ENCODE results near the gene BCL2L2.
"Not testable (repeated sequence)": the region's sequence is repeated elsewhere in the genome, so short reads cannot be mapped to it uniquely, and the experiment has no call there.

The BCL2L2 gene

GRCh38 chr14:23324993-23325392, 18.4 kb downstream of the BCL2L2 start:
- no peak for DNase-seq

GRCh38 chr14:23325746-23326145, 19.1 kb downstream of the BCL2L2 start:
- DNase-seq, result not testable (repeated sequence)

DNA sequence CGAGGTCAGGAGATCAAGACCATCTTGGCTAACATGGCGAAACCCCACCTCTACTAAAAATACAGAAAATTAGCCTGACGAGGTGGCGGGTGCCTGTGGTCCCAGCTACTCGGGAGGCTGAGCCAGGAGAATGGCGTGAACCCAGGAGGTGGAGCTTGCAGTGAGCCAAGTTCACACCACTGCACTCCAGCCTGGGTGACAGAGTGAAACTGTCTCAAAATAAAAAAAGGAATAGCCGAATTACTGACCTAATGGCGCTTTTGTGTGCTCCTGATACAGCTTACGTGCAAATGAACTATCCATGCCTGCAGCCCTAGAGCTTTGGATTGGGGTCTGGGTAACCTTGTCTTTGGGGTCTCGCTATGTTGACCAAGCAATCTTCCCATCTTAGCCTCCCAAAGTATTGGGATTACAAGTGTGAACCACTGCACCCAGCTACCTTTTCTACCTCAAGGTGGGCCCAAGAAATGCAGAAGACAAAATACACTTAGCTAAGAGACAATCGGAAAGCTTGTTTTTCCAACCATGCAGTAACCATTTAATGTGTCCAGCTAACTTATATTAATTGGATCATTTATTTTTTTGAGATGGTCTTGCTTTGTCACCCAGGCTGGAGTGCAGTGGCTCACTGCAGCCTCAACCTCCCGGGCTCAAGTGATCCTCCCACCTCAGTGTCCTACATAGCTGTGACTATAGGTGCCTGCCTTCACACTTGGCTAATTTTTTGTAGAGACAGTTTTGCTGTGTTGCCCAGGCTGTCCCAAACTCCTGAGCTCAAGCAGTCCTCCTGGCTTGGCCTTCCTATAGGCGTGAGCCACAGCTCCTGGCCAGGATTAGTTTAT, 20.1 kb downstream of the BCL2L2 start:
- no peak for DNase-seq

DNA sequence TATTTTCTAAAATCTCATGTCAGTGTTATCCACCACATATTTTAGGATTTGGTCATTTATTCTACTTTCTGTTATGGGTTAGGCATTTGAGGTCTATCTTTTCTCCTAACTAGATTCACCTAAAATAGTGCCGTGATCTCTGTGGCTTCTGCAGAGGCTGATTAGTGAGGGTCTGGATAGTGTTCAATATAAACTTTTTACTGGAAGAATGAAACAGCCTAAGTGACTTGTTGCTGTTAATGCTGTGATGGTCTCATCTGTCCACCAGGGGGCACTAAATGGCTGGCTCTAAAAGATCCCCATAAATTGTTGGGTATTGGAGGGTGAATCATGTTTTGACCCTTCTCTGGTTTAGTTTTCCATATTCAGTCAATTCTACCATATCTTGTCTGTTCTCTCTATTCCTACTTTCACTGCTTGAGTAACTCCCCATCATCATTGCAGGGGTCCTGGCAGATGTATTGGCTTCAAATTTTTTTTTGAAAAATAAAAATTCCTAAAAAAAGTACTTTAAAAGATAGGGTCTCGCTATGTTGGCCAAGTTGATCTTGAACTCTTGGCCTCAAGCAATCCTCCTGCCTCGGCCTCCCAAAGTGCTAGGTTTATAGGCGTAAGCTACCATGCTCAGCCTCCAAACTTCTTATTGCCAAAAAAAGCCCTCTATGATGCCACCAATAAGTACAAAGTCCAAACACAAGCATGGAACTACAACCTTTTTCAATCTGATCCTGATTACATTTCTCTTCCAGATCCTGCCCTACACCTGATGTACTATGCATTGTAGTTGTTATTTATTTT, 21.5 kb downstream of the BCL2L2 start:
- DNase-seq, result peak; percentile 71

DNA sequence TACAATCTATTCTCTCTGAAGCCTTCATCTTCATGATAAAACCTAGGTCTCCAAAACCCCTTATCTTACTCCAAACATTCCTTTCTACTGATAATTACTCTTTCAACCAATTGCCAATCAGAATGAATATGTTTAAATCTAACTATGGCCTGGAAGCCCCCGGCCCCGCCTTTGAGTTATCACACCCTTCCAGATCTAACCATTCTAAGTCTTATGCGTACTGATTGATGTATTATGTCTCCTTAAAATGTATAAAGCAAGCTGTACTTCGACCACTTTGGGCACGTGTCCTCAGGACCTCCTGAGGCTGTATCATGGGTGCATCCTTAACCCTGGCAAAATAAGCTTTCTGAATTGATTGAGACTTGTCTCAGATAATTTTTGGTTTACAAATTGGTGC, 29.0 kb downstream of the BCL2L2 start:
- no peak for DNase-seq

- DNase-seq, result no peak
Measured at GRCh38 chr14:23339506-23340268, 33.1 kb downstream of the BCL2L2 start.

- no peak for DNase-seq
Measured at GRCh38 chr14:23344481-23344880, 37.8 kb downstream of the BCL2L2 start.

GRCh38 chr14:23345987-23346692, 39.5 kb downstream of the BCL2L2 start:
- no peak for DNase-seq

DNA sequence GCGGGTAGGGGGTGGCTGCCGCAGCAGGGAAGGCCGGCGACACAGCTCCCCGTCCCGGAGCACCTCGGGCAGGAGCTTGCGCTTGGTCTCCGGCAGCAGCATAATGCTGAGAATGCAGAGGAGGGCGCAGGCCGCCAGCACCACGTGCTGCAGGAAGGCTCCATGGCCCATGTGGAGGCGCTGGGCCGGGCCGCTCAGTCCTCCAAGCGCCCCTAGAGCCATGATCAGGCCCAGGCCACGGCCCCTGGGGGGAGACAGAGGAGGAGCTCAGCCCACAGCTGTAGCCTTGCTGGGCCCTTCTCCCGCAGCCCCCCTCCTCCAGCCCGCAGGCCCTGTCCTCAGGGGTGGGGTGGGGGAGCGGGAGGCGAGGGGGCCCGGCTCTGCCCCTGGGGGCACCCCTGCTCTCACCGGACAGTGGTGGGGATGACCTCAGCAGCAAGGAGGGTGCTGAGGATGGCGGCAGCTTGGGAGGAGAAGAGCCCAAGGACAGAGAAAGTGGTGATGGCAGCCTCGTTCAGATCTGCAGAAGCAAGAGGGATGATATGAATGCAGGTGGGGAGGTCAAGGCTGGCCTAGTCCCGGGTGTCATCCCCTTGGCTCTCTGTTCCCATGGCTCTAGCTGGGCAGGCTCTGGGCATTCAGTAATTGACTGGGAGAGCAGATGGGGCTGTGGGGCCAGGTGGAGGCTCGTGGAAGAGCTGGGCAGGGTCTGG, 40.2 kb downstream of the BCL2L2 start:
- no peak for DNase-seq

- no peak for DNase-seq
Measured at GRCh38 chr14:23347406-23348296, 41.0 kb downstream of the BCL2L2 start.

- DNase-seq, result no peak
Measured at GRCh38 chr14:23348297-23348655, 41.6 kb downstream of the BCL2L2 start.

- no peak for DNase-seq
Measured at GRCh38 chr14:23349156-23349845, 42.7 kb downstream of the BCL2L2 start.

DNA sequence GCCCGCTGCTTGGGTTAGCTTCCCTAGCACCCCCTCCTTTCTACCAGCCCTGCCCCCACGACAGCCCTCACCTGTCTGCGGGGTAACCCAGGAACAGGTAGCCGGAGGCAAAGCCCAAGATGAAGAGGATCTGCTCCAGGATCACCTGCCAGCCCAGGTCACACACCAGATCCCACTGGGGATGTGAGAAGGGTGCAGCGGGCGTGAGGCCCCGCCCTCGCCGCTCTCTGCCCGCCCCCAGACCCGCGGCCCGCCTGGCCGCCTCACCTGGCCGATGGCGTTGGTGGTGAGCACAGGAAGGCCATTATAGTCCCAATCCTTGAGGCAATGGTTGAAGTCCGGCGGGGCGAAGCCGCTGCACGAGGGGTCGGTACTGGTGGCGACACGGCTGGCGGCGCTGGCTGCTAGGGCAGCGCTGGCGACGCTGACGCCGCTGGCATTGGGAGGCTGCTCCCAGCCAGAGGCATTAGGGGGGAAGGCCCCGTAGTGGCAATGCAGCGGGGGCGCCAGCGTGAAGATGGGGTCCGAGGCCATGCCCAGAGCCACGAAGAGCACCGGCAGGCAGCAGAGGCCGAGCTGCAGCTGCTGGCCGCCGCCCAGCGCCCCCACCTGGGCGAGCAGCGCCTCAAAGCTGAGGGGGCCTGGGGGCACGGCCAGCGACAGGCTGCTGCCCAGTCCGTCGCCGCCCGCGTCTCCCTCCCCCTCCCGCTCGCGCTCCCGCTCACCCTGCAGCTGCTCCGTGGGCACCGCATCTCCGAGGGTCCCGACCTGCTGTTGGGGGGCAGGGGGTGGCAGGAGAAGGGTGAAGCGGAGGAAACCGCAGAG, 45.3 kb downstream of the BCL2L2 start:
- peak; percentile 54 for DNase-seq

DNA sequence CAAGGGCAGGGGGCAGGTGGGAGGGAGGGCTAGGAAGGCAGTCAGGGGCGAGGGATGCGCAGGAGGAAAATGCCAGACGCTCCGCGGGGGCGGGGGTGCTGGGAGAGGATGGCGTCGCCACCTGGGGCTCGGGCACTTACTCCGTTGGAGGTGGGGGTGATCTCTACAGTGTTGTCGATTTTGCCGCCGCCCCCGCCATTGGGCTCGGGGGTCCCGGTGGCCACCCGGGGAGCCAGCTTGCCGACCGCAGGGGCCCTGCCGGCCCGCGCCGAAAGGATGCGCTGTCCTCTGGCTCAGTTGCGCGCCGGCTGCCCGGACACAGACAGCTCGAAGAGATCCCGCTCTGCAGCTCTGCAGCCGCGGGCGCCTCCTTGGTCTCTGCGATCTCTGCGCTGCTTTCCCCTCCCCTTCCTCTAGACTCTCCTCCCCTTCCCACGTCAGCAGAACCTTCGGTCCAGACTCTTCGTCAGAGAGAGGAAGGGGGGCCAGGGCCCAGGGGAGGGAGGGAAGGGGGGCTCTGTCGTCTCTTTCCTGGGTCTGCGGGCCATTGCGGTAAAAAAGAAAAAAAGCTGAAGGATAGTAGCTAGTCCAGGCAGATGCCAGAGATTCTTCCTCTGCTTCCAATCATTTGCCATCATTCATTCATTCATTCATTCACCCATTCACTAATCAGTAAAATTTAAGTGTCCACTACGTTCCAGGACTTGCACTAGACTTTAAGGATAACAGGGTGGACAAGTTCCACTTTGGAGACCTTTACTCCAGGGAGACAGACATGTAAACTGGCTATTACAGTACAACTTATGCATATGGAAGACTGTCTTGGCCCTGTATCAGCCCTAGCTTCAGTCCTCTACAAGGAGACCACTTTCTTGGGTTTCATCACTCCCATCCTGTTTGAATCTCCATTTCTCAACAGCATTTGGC, 46.1 kb downstream of the BCL2L2 start, which contains the start of gene SLC22A17:
Gene SLC22A17 (minus strand): TSS at position 382 of the 927 bp plus-strand sequence.
- peak; percentile 92 for DNase-seq

- no peak for DNase-seq
Measured at GRCh38 chr14:23353433-23353780, 46.8 kb downstream of the BCL2L2 start.

GRCh38 chr14:23354990-23355389, 48.4 kb downstream of the BCL2L2 start:
- no peak for DNase-seq

- no peak for DNase-seq
Measured at GRCh38 chr14:23355871-23356435, 49.3 kb downstream of the BCL2L2 start.

GRCh38 chr14:23356662-23357061, 50.0 kb downstream of the BCL2L2 start:
- no peak for DNase-seq

All from NCI-H1092 (cell line).